Left colon (tissue), 2 donors: ENCODE results near the gene FAM3A. TPM values are rescaled to one million over a fixed set of nuclear protein-coding genes. Genes with fewer than 3 reads are reported as not detected.

Experiments used
- ATAC-seq: fragments of 200-7000 bp; cut with Tn5 transposase; one replicate; pipeline ENCODE4 v1.9.1; 2020; ENCODE audit warnings: mild to moderate bottlenecking, moderate library complexity
- DNase-seq, 2 donors: peaks; one replicate each; pipeline ENCODE4 v3.0.0-alpha.2; 2020
- intact Hi-C, 2 donors: fragments of 100-400 bp; cut with DNase I in 1 of 2; cut with micrococcal nuclease in 1 of 2; formaldehyde crosslinking; loops; one replicate each; pipeline versions ENCODE4 v1.11.2 to v1.14.0; 2022; cut with DNase I, micrococcal nuclease
- total RNA-seq, 2 donors: library from RNA; stranded (reverse); fragmentation: NEBNext Ultra II Directional; extraction: Animal tissue kit (Norgen Biotek cat#: 25700); gene quantifications; one replicate each; pipeline ENCODE4 v1.2.1, GENCODE V29; 2021
- donor health status: DM: no; HTN: no; CAD: no.
- donor health status: DM: yes; HTN: yes; CAD: no.

Gene FAM3A
- total RNA-seq, 2 donors from 2014 or later = 64.3 to 75.0 TPM

GRCh38 chrX:154486052-154486395 is 30.0 kb downstream of the FAM3A start:
- intact Hi-C loops = no loop called here
- DNase-seq (peak in 1 of 2 donors; percentile 44), ATAC-seq (peak; percentile 12)

- intact Hi-C loops = no loop called here
- DNase-seq (no peak), ATAC-seq (no peak)
Measured at GRCh38 chrX:154485150-154486051, 30.6 kb downstream of the FAM3A start.

GRCh38 chrX:154484255-154485149 is 31.5 kb downstream of the FAM3A start:
- intact Hi-C loops = no loop called here
- DNase-seq = no peak
- peak; percentile 38 for ATAC-seq

DNA sequence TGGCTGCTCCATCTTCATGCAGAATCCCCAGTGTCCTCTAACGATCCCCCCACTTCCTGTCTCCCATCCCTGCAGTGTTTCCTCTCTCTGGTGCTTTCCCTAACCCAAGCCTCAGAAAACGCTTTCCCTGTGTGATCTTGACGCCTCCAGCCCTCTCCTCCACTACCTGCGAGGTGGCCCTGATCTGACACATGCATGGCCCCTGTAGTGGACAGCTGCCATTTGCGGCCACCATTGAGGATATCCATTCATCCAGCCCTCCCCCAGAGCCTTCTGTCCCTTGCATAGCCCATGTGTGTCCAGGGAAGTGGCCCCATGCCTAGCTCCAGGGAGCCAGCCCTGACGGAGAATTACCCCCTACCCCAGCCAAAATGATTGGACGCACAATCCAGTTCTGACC is 32.7 kb downstream of the FAM3A start:
- DNase-seq = no peak
- no peak for ATAC-seq
- intact Hi-C loops = no loop called here

DNA sequence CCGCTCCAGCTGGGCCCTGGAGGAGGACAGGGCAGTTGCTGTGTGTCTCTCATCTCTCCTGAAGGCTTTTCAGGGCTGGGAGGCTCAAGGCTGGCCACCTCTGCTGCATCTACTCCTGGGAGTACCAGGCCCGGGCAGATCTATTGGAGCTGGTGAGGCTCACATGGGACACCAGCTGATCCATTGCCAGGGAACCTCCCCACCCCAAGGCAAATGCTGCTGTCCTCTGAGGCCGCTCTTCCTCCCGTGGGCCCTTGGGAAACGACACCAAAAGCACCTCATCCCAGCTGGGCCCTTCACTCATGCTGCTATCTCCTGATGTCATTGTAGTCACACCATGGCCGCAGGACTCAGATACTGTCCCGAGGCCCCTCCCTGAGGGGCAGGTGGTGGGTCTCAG is 33.2 kb downstream of the FAM3A start:
- DNase-seq (no peak), ATAC-seq (no peak)
- intact Hi-C loops = no loop called here

- no peak for ATAC-seq
- intact Hi-C loops = no loop called here
Measured at GRCh38 chrX:154481911-154482601, 34.0 kb downstream of the FAM3A start.

GRCh38 chrX:154481195-154481594 is 34.8 kb downstream of the FAM3A start:
- intact Hi-C loops = no loop called here
- DNase-seq (no peak), ATAC-seq (no peak)

More at GRCh38 chrX:154481911-154482601, 34.0 kb downstream of the FAM3A start:
- no peak for DNase-seq

DNA sequence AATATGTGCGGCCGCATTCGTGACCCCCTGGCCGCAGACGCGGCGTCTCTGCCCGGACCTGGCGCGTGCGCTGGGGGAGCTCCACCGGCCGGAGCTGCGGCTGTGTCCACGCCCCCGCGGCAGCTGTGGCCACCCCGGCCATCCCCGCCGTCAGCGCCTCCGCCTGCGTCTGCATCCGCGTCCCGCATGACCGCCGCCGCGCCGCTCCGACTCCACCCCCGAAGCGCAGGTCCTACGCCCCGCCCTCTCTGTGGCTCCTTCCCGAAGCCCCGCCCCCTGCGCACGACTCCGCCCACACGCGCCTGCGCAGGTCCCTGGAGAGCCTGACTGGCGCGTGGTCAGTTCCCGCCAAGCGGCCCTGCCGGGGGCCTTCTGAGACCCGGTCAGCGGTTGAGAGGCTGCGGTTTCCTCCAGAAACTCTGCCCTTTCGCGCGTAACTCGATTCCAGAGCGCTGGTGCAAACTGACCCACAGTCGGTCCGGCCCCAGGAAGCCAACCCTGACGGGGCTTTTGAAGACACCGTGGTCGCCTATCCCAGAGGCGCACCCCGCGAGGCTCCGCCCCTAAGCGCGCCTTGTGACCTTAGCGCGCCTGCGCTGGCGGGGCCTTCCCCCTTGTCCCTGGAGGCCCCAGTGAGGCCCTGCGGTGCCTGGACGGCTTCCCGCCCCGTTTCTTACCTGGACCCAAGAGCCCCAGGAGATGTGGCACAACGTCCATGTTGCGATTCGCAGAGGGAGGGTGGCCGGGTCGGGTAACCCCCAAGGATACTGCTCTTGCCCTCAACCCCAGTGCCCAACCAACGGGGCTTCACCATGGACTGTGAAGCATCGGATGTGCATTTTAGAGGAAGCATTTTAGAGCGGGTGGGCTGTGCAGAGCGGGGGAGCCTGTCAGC is 37.1 kb downstream of the FAM3A start, which contains the start of gene LAGE3:
LAGE3 (minus strand) TSS at position 554 of the 895 bp plus-strand sequence; CDS start at position 188, 366 bp downstream.
- peak; percentile 94 for ATAC-seq
- intact Hi-C loops = no loop called here

DNA sequence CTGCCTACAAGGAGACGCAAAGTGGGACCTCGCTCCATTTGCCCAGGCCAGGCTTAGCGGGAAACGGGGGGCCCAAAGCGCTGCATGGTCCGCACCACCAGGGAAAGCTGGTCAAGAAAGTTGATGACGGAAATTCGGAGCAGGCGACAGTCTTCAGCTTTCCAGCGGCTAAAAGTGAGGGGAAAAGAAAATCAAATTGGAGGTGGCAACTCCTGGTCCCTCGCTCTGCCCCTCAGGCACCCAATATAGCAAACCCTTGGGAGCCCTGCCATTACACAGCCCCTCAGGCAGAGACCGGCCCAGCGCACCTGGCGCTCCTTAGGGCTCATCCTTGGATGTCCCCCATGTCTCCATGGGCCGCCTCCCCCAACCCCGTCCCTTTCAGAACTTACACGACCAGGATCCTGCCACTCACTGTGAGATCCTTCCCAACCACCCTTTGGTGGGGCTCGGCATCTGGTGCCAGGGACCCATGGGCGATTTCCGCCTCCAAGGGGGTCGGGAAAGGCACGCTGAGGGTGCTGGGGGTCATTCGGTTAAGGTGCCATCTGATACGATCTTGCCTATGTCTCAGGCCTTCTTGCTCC is 38.0 kb downstream of the FAM3A start:
- ATAC-seq = no peak
- DNase-seq = no peak
- intact Hi-C loops = no loop called here

More for the DNA sequence above, 37.1 kb downstream of the FAM3A start, which contains the start of gene LAGE3:
- peak; percentile 91 to 95 for DNase-seq

DNA sequence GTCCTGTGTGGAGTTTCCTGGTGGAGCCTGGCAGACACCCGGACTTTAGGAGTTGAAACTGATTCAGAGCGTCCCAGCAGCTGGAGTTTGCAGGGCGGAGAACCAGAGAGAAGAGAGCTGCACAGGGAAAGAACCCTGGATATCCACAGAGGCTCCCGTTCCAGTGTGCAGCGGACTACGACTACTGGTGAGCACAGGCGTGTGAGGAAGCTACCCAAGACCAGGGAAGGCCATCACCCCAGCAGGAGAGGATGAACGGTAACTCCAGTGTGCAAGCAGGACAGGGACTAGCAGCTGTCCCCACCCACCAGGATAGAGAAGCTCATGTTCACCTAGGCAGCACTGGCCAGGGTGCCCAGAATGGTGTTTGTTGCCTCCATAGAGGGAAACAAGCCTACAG is 39.2 kb downstream of the FAM3A start:
- DNase-seq = no peak
- intact Hi-C loops = no loop called here
- no peak for ATAC-seq

GRCh38 chrX:154473683-154474082 is 42.3 kb downstream of the FAM3A start:
- intact Hi-C loops = no loop called here
- ATAC-seq (no peak), DNase-seq (no peak)

DNA sequence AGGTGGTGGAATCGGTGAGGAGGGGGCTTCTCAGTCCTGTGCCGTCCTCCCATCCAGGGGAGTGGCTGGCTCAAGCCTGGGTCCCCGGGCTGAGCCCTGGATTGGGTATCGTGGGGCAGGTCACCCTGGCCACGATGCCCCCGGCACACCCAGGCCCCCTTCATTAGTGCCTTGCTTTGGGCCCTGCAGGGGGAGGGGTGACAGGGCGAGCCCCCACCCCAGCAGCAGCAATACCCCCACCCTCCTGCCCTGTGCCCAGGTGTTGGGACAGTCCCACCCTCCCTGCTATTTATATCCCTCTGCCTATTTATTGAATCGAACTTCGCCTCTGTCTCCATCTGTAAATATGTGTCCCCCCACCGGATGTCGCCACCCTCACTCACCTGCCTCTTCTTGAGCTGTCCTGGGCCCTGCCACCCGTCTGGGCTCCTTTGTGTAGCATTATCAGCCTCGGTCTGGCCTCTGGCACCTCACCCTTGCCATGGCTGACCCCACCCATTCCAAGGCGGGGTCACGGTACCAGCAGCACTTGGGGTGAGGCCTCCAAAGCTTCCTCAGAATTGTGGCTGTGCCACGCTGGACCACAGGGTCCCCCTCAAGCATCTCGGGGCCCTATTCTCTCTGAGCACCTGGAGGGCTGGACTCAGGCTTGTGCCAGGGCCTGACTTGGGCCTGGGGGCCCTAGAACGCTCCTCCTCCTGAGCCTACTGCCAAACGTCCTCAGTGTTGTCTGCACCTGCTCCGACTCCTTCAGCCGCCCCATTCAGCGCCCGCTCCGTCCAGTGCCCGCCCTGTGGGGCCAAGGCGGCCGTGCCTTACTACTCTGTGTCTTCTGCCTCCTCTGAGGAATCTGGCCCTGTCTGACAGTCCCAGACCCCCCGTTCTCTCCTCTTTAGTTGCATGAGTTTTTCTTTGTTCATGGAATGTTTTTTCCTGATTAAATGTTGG is 43.1 kb downstream of the FAM3A start:
- peak; percentile 68 for ATAC-seq
- peak in 1 of 2 donors; percentile 29 for DNase-seq
- intact Hi-C loops = no loop called here

DNA sequence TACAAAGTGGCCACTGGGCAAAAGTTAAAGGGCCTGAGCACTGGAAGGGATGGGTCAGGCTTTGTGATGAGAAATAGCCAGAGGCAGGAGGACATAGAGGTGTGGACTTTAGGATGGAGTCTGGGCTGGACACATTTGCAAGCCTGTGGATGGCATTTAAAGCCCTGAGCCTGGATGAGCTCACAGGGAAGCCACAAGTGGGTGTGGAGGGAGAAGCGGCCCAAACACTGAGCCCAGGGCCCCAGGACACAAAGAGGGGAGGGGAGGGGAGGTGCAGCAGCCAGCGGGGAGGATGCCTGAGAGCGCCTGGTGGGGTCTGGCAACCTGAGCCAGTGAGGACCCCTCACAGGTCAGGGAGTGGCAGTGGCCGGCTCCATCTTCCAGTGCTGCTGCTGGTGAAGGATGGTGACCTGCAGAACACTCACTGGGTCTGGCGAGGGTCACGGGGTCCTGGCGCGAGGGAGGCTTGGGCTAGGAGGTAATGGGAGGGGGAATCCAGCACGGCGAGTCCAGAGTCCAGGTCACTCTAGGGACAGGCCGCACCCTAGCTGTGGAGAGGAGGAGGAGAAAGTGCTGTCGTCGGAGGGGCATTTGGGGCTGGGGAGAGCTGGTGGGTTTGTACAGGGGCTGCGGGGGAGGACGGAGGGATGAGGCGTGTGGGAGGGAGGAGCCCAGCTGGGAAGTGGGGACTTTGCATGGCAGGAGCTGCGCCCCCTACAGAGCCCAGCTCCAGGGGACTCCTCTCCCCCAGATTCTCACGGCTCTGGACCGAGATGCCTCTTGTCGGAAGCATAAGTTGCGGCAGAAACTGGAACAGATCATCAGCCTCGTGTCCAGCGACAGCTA is 44.0 kb downstream of the FAM3A start:
- intact Hi-C loops = no loop called here
- no peak for DNase-seq
- ATAC-seq = peak; percentile 53

DNA sequence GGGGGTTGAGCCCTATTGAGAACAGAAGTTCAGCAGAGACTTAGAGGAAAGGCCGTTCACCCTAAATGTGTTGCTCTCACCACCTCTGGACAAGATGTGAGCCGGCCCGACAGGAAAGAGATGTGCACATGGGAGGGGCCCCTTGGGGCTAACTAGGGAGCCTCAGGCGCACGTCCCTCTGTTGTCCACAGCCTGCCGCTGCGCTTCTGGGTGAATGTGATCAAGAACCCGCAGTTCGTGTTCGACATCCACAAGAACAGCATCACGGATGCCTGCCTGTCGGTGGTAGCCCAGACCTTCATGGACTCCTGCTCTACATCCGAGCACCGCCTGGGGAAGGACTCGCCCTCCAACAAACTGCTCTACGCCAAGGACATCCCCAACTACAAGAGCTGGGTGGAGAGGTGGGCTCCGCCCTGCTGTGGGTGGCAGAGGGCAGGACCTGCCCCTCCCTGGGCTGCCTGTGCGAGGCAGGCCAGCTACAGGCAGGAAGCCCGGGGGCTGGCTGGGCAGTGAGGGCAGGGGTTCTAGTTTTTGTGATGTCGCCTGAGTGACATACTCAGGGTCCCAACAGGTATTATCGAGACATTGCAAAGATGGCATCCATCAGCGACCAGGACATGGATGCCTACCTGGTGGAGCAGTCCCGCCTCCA is 45.0 kb downstream of the FAM3A start:
- DNase-seq = no peak
- no peak for ATAC-seq
- intact Hi-C loops = no loop called here

DNA sequence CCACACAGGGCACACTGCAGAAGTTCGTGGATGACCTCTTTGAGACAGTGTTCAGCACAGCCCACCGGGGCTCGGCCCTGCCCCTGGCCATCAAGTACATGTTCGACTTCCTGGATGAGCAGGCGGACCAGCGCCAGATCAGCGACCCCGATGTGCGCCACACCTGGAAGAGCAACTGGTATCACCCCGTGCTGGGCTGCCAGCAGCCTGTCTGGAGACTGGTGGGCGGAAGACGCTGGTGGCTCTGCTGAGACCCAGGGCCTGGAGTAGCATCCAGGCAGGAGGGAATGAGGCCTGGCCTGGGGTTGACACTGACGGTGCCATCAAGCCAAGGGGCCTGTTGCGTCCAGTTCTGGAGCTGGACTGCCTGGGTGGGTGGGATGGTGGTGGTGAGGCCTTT is 45.6 kb downstream of the FAM3A start:
- ATAC-seq (no peak), DNase-seq (no peak)
- intact Hi-C loops = no loop called here
